Measurements from ENCODE around the gene VPS16. TPM values are rescaled to one million over a fixed set of nuclear protein-coding genes. Genes with fewer than 3 reads are reported as not detected.

Gene VPS16
- total and polyA plus RNA-seq, 2 of the 13 experiments (the other 11 are each of a cell fraction or from before 2014, with no cell fraction given), result 34.2 to 35.4 TPM

DNA sequence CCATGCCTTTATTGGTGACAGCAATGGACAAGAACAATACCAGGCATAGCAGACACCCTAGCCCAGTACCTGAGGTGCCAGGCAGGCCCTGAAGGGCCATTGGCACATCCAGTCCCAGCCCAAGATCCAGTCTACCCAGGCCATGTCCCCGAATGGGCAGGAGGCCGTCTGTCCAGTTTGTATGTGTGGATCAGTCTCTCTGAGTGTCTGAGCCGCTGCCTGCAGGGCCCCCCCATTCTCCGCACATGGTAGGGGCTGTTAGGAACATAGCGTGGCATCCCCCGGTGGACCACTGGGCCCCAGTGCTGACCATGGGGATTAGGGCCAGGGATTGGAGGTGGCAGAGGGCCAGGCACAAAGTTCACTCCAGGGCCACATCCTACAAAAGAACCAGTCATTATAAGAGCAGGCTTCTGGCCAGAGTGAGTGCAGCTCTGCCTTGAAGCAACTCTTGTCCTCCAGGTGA lies 5.2 kb upstream of the VPS16 start (continued):
- TF ChIP-seq, protein P1, sequence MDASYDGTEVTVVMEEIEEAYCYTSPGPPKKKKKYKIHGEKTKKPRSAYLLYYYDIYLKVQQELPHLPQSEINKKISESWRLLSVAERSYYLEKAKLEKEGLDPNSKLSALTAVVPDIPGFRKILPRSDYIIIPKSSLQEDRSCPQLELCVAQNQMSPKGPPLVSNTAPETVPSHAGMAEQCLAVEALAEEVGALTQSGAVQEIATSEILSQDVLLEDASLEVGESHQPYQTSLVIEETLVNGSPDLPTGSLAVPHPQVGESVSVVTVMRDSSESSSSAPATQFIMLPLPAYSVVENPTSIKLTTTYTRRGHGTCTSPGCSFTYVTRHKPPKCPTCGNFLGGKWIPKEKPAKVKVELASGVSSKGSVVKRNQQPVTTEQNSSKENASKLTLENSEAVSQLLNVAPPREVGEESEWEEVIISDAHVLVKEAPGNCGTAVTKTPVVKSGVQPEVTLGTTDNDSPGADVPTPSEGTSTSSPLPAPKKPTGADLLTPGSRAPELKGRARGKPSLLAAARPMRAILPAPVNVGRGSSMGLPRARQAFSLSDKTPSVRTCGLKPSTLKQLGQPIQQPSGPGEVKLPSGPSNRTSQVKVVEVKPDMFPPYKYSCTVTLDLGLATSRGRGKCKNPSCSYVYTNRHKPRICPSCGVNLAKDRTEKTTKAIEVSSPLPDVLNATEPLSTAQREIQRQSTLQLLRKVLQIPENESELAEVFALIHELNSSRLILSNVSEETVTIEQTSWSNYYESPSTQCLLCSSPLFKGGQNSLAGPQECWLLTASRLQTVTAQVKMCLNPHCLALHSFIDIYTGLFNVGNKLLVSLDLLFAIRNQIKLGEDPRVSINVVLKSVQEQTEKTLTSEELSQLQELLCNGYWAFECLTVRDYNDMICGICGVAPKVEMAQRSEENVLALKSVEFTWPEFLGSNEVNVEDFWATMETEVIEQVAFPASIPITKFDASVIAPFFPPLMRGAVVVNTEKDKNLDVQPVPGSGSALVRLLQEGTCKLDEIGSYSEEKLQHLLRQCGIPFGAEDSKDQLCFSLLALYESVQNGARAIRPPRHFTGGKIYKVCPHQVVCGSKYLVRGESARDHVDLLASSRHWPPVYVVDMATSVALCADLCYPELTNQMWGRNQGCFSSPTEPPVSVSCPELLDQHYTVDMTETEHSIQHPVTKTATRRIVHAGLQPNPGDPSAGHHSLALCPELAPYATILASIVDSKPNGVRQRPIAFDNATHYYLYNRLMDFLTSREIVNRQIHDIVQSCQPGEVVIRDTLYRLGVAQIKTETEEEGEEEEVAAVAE (CRISPR knock-in tag; IDR thresholded peaks at IDR 0.05; ENCODE audit: borderline replicate concordance), result no peak
- TF ChIP-seq ZNF644 (CRISPR knock-in tag; IDR thresholded peaks at IDR 0.05; ENCODE audit: low read depth) (peak; percentile 34; the same call in 1 of the 2 replicates), NKX3-1 (CRISPR knock-in tag; IDR thresholded peaks at IDR 0.05) (no peak), MTF2 (CRISPR knock-in tag; IDR thresholded peaks at IDR 0.05; ENCODE audit: borderline replicate concordance) (no peak), PHF20 (CRISPR knock-in tag; IDR thresholded peaks at IDR 0.05) (no peak), CHD4 (IDR thresholded peaks at IDR 0.05; ENCODE audit: borderline replicate concordance, low read length) (no peak), ZNF563 (CRISPR knock-in tag; IDR thresholded peaks at IDR 0.05) (no peak), ZNF296 (CRISPR knock-in tag; conservative IDR thresholded peaks at IDR 0.05) (0 out of 2 replicates have a peak, but pooled peaks have one; percentile 25), ZNF761 (CRISPR knock-in tag; conservative IDR thresholded peaks at IDR 0.05) (no peak), GTF3A (CRISPR knock-in tag; conservative IDR thresholded peaks at IDR 0.05) (0 out of 2 replicates have a peak, but pooled peaks have one; percentile 61), ZNF572 (CRISPR knock-in tag; IDR thresholded peaks at IDR 0.05) (no peak), RARA (CRISPR knock-in tag; IDR thresholded peaks at IDR 0.05) (no peak), NFYC (CRISPR knock-in tag; IDR thresholded peaks at IDR 0.05) (no peak), PAWR (CRISPR knock-in tag; IDR thresholded peaks at IDR 0.05; ENCODE audit: borderline replicate concordance) (no peak), ZFX (CRISPR knock-in tag; IDR thresholded peaks at IDR 0.05; ENCODE audit: low read depth) (peak; percentile 37; the same call in 1 of the 2 replicates), SRSF9 (IDR thresholded peaks at IDR 0.05; ENCODE audit: borderline replicate concordance, insufficient read depth, low read depth, low read length, poor library complexity, severe bottlenecking) (no peak), XRCC5 (optimal IDR thresholded peaks at IDR 0.05; ENCODE audit: low read length) (peak; percentile 48)
- TF ChIP-seq, protein P2, sequence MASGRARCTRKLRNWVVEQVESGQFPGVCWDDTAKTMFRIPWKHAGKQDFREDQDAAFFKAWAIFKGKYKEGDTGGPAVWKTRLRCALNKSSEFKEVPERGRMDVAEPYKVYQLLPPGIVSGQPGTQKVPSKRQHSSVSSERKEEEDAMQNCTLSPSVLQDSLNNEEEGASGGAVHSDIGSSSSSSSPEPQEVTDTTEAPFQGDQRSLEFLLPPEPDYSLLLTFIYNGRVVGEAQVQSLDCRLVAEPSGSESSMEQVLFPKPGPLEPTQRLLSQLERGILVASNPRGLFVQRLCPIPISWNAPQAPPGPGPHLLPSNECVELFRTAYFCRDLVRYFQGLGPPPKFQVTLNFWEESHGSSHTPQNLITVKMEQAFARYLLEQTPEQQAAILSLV (CRISPR knock-in tag; IDR thresholded peaks at IDR 0.05; ENCODE audit: borderline replicate concordance), result no peak
- TF ChIP-seq, protein P3, sequence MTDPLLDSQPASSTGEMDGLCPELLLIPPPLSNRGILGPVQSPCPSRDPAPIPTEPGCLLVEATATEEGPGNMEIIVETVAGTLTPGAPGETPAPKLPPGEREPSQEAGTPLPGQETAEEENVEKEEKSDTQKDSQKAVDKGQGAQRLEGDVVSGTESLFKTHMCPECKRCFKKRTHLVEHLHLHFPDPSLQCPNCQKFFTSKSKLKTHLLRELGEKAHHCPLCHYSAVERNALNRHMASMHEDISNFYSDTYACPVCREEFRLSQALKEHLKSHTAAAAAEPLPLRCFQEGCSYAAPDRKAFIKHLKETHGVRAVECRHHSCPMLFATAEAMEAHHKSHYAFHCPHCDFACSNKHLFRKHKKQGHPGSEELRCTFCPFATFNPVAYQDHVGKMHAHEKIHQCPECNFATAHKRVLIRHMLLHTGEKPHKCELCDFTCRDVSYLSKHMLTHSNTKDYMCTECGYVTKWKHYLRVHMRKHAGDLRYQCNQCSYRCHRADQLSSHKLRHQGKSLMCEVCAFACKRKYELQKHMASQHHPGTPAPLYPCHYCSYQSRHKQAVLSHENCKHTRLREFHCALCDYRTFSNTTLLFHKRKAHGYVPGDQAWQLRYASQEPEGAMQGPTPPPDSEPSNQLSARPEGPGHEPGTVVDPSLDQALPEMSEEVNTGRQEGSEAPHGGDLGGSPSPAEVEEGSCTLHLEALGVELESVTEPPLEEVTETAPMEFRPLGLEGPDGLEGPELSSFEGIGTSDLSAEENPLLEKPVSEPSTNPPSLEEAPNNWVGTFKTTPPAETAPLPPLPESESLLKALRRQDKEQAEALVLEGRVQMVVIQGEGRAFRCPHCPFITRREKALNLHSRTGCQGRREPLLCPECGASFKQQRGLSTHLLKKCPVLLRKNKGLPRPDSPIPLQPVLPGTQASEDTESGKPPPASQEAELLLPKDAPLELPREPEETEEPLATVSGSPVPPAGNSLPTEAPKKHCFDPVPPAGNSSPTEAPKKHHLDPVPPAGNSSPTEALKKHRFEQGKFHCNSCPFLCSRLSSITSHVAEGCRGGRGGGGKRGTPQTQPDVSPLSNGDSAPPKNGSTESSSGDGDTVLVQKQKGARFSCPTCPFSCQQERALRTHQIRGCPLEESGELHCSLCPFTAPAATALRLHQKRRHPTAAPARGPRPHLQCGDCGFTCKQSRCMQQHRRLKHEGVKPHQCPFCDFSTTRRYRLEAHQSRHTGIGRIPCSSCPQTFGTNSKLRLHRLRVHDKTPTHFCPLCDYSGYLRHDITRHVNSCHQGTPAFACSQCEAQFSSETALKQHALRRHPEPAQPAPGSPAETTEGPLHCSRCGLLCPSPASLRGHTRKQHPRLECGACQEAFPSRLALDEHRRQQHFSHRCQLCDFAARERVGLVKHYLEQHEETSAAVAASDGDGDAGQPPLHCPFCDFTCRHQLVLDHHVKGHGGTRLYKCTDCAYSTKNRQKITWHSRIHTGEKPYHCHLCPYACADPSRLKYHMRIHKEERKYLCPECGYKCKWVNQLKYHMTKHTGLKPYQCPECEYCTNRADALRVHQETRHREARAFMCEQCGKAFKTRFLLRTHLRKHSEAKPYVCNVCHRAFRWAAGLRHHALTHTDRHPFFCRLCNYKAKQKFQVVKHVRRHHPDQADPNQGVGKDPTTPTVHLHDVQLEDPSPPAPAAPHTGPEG (CRISPR knock-in tag; IDR thresholded peaks at IDR 0.05), result no peak

Data from HepG2 (cell line).